A549 (cell line): ENCODE data around the gene FAM20C. TPM values are rescaled to one million over a fixed set of nuclear protein-coding genes. Genes with fewer than 3 reads are reported as not detected.

Experiments
- ATAC-seq, 2 experiments: fragments of 200-7000 bp in 1 of 2; fragments of >200 bp in 1 of 2; cut with Nextera tagmentation in 1 of 2; cut with Tn5 transposase in 1 of 2; 3 replicates each; pipeline versions ENCODE4 v1.8.0 to v1.9.1; 2018 to 2020; ENCODE audit warnings: mild to moderate bottlenecking in 1 of 2, moderate library complexity in 1 of 2
- CTCF ChIA-PET: fragments of 300-600 bp; sonication (Branson Sonifier 250); formaldehyde crosslinking; extraction: SDS; loops from one replicate; lab custom pipeline; 2021; ENCODE audit warnings: antibody characterized with exemption, inconsistent platforms; lab: Yijun Ruan, JAX
- POLR2A ChIA-PET: fragments of 350-600 bp; formaldehyde crosslinking; extraction: SDS; loops from one replicate; lab custom pipeline; 2021; ENCODE audit warnings: antibody characterized with exemption, inconsistent platforms; lab: Yijun Ruan, JAX
- DNase-seq, 2 experiments: peaks; one replicate each; pipeline versions ENCODE4 v3.0.0 to v3.0.0-alpha.2; 2011 to 2016; ENCODE audit warnings: low read depth in 1 of 2, low spot score in 1 of 2
- FAIRE-seq: peaks from 2 replicates; lab custom pipeline; 2011; peaks lifted over from hg19 to GRCh38; lab: Jason Lieb, UNC
- H3K27ac ChIP-seq, 2 experiments: fragments of >200 bp; sonication (Bioruptor Twin); formaldehyde crosslinking; 3 replicates each; pipeline ENCODE4 v1.5.1; 2016 to 2017
- H3K4me1 ChIP-seq: fragments of >200 bp; sonication (Bioruptor Twin); formaldehyde crosslinking; 3 replicates; pipeline ENCODE4 v1.6.1; 2016
- H3K4me2 ChIP-seq: fragments of >200 bp; sonication (Bioruptor Twin); formaldehyde crosslinking; 3 replicates; pipeline ENCODE4 v1.6.1; 2016
- H3K4me3 ChIP-seq: fragments of >200 bp; sonication (Bioruptor Twin); formaldehyde crosslinking; 3 replicates; pipeline ENCODE4 v1.5.1; 2016
- H3K9me3 ChIP-seq: fragments of >200 bp; sonication (Bioruptor Twin); formaldehyde crosslinking; 3 replicates; pipeline ENCODE4 v1.6.1; 2016
- EHMT2 ChIP-seq: fragments of 200-600 bp; sonication (generic); IDR thresholded peaks from 2 replicates; pipeline ENCODE4 v1.6.1; 2016; ENCODE audit warnings: antibody characterized with exemption, low read depth, mild to moderate bottlenecking, moderate library complexity
- EP300 ChIP-seq, 2 experiments: fragments of >200 bp; sonication (Bioruptor Twin); formaldehyde crosslinking; IDR thresholded peaks; 2 replicates in 1 of 2; 3 replicates in 1 of 2; pipeline ENCODE4 v1.6.1; 2016 to 2017
- GATA3 ChIP-seq: IDR thresholded peaks from 2 replicates; pipeline ENCODE4 v1.6.1; 2012; ENCODE audit warnings: borderline replicate concordance
- HES2 ChIP-seq: fragments of >200 bp; sonication (Bioruptor Twin); formaldehyde crosslinking; IDR thresholded peaks from 2 replicates; pipeline ENCODE4 v1.6.1; 2016
- HOXB5 ChIP-seq: fragments of 250-450 bp; sonication (Bioruptor Pico); IDR thresholded peaks from 2 replicates; pipeline ENCODE4 v1.5.0; 2020; ENCODE audit warnings: mild to moderate bottlenecking, moderate library complexity
- KDM1A ChIP-seq: fragments of 200-600 bp; sonication (generic); IDR thresholded peaks from 2 replicates; pipeline ENCODE4 v1.6.1; 2016; ENCODE audit warnings: low read depth, mild to moderate bottlenecking
- KDM5A ChIP-seq: fragments of 200-600 bp; sonication (generic); IDR thresholded peaks from 2 replicates; pipeline ENCODE4 v1.6.1; 2016; ENCODE audit warnings: antibody characterized with exemption, mild to moderate bottlenecking
- MAFK ChIP-seq: fragments of 450-650 bp; IDR thresholded peaks from 2 replicates; pipeline ENCODE4 v1.6.1; 2014; ENCODE audit not compliant: partially characterized antibody
- MYC ChIP-seq: IDR thresholded peaks from 2 replicates; pipeline ENCODE4 v1.6.1; 2012; ENCODE audit warnings: mild to moderate bottlenecking, inconsistent platforms, low read length, improper control_type of control experiment, borderline replicate concordance
- NPAS2 ChIP-seq: fragments of 250-450 bp; sonication (Bioruptor Pico); IDR thresholded peaks from 2 replicates; pipeline ENCODE4 v1.8.0; 2022; ENCODE audit warnings: mild to moderate bottlenecking, moderate library complexity, borderline replicate concordance
- RAD21 ChIP-seq, 2 experiments: fragments of >200 bp in 1 of 2; sonication (Bioruptor Twin) in 1 of 2; formaldehyde crosslinking in 1 of 2; IDR thresholded peaks in 1 of 2; conservative IDR thresholded peaks in 1 of 2; 2 replicates in 1 of 2; 3 replicates in 1 of 2; pipeline ENCODE4 v1.6.1; 2012 to 2018; ENCODE audit warnings: inconsistent platforms in 1 of 2
- REST ChIP-seq: fragments of 200-600 bp; sonication (generic); IDR thresholded peaks from 2 replicates; pipeline ENCODE4 v1.6.1; 2016; ENCODE audit warnings: antibody characterized with exemption, mild to moderate bottlenecking, moderate library complexity
- RFX5 ChIP-seq: fragments of 450-650 bp; IDR thresholded peaks from 2 replicates; pipeline ENCODE4 v1.7.1; 2014; ENCODE audit warnings: antibody characterized with exemption, mild to moderate bottlenecking, moderate library complexity
- SREBF2 ChIP-seq: fragments of 450-650 bp; IDR thresholded peaks from 2 replicates; pipeline ENCODE4 v1.6.1; 2014; ENCODE audit warnings: mild to moderate bottlenecking, moderate library complexity
- ZC3H11A ChIP-seq: fragments of 450-650 bp; IDR thresholded peaks from 2 replicates; pipeline ENCODE4 v1.6.1; 2014; ENCODE audit warnings: antibody characterized with exemption, mild to moderate bottlenecking
- ZSCAN20 ChIP-seq: fragments of 250-450 bp; sonication (Bioruptor Pico); IDR thresholded peaks from 2 replicates; pipeline ENCODE4 v1.8.0; 2022; ENCODE audit warnings: mild to moderate bottlenecking, moderate library complexity
- WGBS: methylation state at CpG from one replicate; pipeline ENCODE4 v1.1.6; 2017; ENCODE audit errors: missing lambda C conversion rate; 5-methylcytosine and 5-hydroxymethylcytosine counted together
- polyA plus RNA-seq, 4 experiments: library from polyadenylated mRNA; depleted of rRNA in 3 of 4; stranded (reverse); fragments of >200 nt; fragmentation: RNase III in 1 of 4; extraction: RNeasy Plus Mini Kit Qiagen cat#74134 plus additional on column Dnase treatment in 1 of 4; gene quantifications; 2 replicates in 3 of 4; 3 replicates in 1 of 4; pipeline ENCODE4 v1.2.3, GENCODE V29; 2011 to 2017
- TF ChIP-seq, protein P1 (sequence below): fragments of 250-450 bp; sonication (Bioruptor Pico); IDR thresholded peaks from 2 replicates; pipeline ENCODE4 v1.5.0; 2021; ENCODE audit warnings: mild to moderate bottlenecking, moderate library complexity, borderline replicate concordance

Gene FAM20C
- polyA plus RNA-seq, 2 of the 4 experiments (the other 2 are of a cell fraction), result 5.6 to 20.3 TPM

DNA sequence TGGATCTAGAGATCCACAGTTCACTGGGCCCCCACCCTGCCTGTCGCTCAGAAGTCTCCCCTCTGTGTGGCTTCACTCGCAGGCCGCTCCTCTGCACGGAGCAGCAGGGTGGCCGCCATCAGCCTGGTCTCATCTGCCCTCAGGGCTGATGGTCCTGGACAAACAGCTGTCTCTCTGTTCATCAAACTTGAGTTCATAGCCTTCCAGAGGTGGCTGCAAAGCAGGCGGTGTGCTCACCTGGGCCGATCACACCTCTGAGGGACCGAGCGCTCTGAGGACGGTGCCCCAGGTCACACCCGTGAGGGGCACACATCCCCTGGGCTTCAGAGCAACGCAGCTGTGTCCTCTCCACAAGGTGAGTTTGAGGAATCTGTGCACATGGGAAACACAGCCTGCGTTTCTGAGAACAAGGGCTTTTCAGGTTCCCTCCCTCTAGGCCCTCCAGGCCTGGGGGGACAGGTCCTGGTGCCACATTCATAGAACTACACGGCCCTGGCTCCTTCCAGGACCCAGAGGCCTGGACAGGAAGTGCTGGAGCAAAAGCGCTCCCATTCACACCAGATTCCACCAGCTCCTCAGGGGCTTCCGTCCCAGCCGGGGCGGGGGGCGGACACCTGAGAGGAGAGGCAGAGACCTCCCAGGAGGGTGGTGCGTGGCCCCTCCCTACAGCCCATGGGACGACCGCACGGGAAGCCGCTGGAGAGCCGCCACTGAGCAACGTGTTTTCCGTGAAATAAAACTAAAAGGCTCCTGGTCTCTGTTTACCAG is 31.2 kb upstream of the FAM20C start:
- TF ChIP-seq, protein P1, sequence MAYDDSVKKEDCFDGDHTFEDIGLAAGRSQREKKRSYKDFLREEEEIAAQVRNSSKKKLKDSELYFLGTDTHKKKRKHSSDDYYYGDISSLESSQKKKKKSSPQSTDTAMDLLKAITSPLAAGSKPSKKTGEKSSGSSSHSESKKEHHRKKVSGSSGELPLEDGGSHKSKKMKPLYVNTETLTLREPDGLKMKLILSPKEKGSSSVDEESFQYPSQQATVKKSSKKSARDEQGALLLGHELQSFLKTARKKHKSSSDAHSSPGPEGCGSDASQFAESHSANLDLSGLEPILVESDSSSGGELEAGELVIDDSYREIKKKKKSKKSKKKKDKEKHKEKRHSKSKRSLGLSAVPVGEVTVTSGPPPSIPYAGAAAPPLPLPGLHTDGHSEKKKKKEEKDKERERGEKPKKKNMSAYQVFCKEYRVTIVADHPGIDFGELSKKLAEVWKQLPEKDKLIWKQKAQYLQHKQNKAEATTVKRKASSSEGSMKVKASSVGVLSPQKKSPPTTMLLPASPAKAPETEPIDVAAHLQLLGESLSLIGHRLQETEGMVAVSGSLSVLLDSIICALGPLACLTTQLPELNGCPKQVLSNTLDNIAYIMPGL (CRISPR knock-in tag), result no peak
- TF ChIP-seq KDM1A, result no peak
- CTCF ChIA-PET, result interaction anchor here (1.0 kb wide), 1 partner anchor 9 kb away, joined by 3 read pairs; no protein-coding TSS in a partner anchor
- POLR2A ChIA-PET, result no interaction called here
- no peak overlapping the region for H3K4me3 ChIP-seq
- H3K27ac ChIP-seq, result no peak overlapping the region
- no peak for FAIRE-seq
- H3K9me3 ChIP-seq, result no peaks in the 10 kb centered on the region
- H3K4me1 ChIP-seq, result peaks cover under 1% of the 10 kb centered on the region; the same call in 1 of the 3 replicates
- DNase-seq, result no peak
- no peak overlapping the region for H3K4me2 ChIP-seq
- ATAC-seq, result no peak
- WGBS, result 83% methylated on average over 20 of the region's 27 CpGs

GRCh38 chr7:162632-163297 is 29.6 kb upstream of the FAM20C start:
- no peak for FAIRE-seq
- Histone ChIP-seq H3K4me2 (no peak overlapping the region), H3K27ac (no peak overlapping the region), H3K4me3 (no peak overlapping the region), H3K4me1 (no peaks in the 10 kb centered on the region), H3K9me3 (no peaks in the 10 kb centered on the region)
- no peak for TF ChIP-seq EHMT2
- no peak for TF ChIP-seq REST
- TF ChIP-seq RFX5, result no peak
- no peak for TF ChIP-seq HOXB5
- TF ChIP-seq RAD21 (conservative IDR thresholded peaks at IDR 0.05 in 1 of 2, IDR thresholded peaks at IDR 0.05 in 1 of 2), result no peak
- TF ChIP-seq ZC3H11A, result no peak
- no peak for TF ChIP-seq EP300 (IDR thresholded peaks at IDR 0.05)
- TF ChIP-seq SREBF2, result no peak
- no peak for TF ChIP-seq MAFK
- TF ChIP-seq ZSCAN20 (CRISPR knock-in tag), result no peak
- no peak for TF ChIP-seq MYC
- no peak for TF ChIP-seq GATA3
- TF ChIP-seq KDM5A, result no peak
- TF ChIP-seq NPAS2 (CRISPR knock-in tag), result no peak
- TF ChIP-seq HES2, result no peak
- 64% methylated on average over 21 of the region's 21 CpGs for WGBS
- no peak for ATAC-seq
- ChIA-PET POLR2A (no interaction called here), CTCF (interaction anchor here (1.1 kb wide), 1 partner anchor 12 kb away, joined by 3 read pairs; no protein-coding TSS in a partner anchor)
- no peak for DNase-seq
